CD4-positive, alpha-beta T cell treated with Interleukin-17A for 4 hours (primary cell): ENCODE measurements around the gene ENTHD1.
A peak's percentile ranks its signal among the peaks of the same experiment; 100 is the strongest.

Experiments used
- DNase-seq: peaks from one replicate; pipeline ENCODE4 v3.0.0-alpha.2; 2020; ENCODE audit warnings: mixed read lengths

ENTHD1 gene

GRCh38 chr22:39839917-39840510, 53.5 kb downstream of the ENTHD1 start:
- peak; percentile 44 for DNase-seq

- DNase-seq = no peak
Observed at GRCh38 chr22:39839204-39839603, 54.4 kb downstream of the ENTHD1 start.

GRCh38 chr22:39833610-39834009, 60.0 kb downstream of the ENTHD1 start:
- no peak for DNase-seq

GRCh38 chr22:39833093-39833492, 60.5 kb downstream of the ENTHD1 start:
- no peak for DNase-seq

GRCh38 chr22:39832627-39833074, 60.9 kb downstream of the ENTHD1 start:
- peak; percentile 9 for DNase-seq

GRCh38 chr22:39825661-39826102, 67.9 kb downstream of the ENTHD1 start:
- no peak for DNase-seq

GRCh38 chr22:39821008-39821407, 72.6 kb downstream of the ENTHD1 start:
- no peak for DNase-seq

GRCh38 chr22:39820256-39820655, 73.3 kb downstream of the ENTHD1 start:
- no peak for DNase-seq

GRCh38 chr22:39819429-39819828, 74.1 kb downstream of the ENTHD1 start:
- DNase-seq = no peak

- DNase-seq = no peak
Observed at GRCh38 chr22:39818094-39818493, 75.5 kb downstream of the ENTHD1 start.

- no peak for DNase-seq
Observed at GRCh38 chr22:39815932-39816331, 77.6 kb downstream of the ENTHD1 start.

GRCh38 chr22:39814899-39815298, 78.7 kb downstream of the ENTHD1 start:
- no peak for DNase-seq

GRCh38 chr22:39809772-39810557, 83.6 kb downstream of the ENTHD1 start:
- DNase-seq = no peak

GRCh38 chr22:39808081-39808480, 85.5 kb downstream of the ENTHD1 start:
- DNase-seq = peak; percentile 56

- DNase-seq = no peak
Observed at GRCh38 chr22:39806109-39806508, 87.5 kb downstream of the ENTHD1 start.

GRCh38 chr22:39805117-39805516, 88.4 kb downstream of the ENTHD1 start:
- DNase-seq = no peak

- no peak for DNase-seq
Observed at GRCh38 chr22:39802682-39803081, 90.9 kb downstream of the ENTHD1 start.

- DNase-seq = no peak
Observed at GRCh38 chr22:39800790-39801520, 92.6 kb downstream of the ENTHD1 start.

GRCh38 chr22:39797528-39798147, 95.9 kb downstream of the ENTHD1 start:
- no peak for DNase-seq

GRCh38 chr22:39789788-39790187, 103.8 kb downstream of the ENTHD1 start:
- DNase-seq = no peak

GRCh38 chr22:39785232-39785631, 108.3 kb downstream of the ENTHD1 start:
- no peak for DNase-seq

- peak; percentile 5 for DNase-seq
Observed at GRCh38 chr22:39777716-39778454, 115.7 kb downstream of the ENTHD1 start.
